Type B pancreatic cell (in vitro differentiated cells): ENCODE results near the gene PSME4. TPM values are rescaled to one million over a fixed set of nuclear protein-coding genes. Genes with fewer than 3 reads are reported as not detected.

Experiments used
- DNase-seq: peaks from one replicate; pipeline ENCODE4 v3.0.0; 2021; ENCODE audit warnings: mixed read lengths; ENCODE audit not compliant: unreplicated experiment; ENCODE audit errors: extremely low spot score
- H3K27ac Mint-ChIP-seq: 2 replicates; pipeline ENCODE4 v1.8.0; 2021; ENCODE audit warnings: mild to moderate bottlenecking, mixed read lengths
- H3K27me3 Mint-ChIP-seq: 2 replicates; pipeline ENCODE4 v1.8.0; 2021; ENCODE audit warnings: mixed read lengths
- H3K36me3 Mint-ChIP-seq: 2 replicates; pipeline ENCODE4 v1.8.0; 2021; ENCODE audit warnings: mixed read lengths
- H3K4me1 Mint-ChIP-seq: one replicate; pipeline ENCODE4 v1.8.0; 2021; ENCODE audit warnings: mixed read lengths; ENCODE audit not compliant: unreplicated experiment
- H3K4me3 Mint-ChIP-seq: 2 replicates; pipeline ENCODE4 v1.8.0; 2021; ENCODE audit warnings: mild to moderate bottlenecking, mixed read lengths
- H3K9me3 Mint-ChIP-seq: 2 replicates; pipeline ENCODE4 v1.8.0; 2021; ENCODE audit warnings: mixed read lengths
- CTCF ChIP-seq: fragments of 200-600 bp; sonication (generic); conservative IDR thresholded peaks from 2 replicates; pipeline ENCODE4 v1.5.0; 2021; ENCODE audit warnings: antibody characterized with exemption, mild to moderate bottlenecking
- total RNA-seq: library from RNA; stranded (reverse); gene quantifications from 2 replicates; pipeline ENCODE4 v1.2.1, GENCODE V29; 2021; ENCODE audit warnings: low replicate concordance

PSME4 gene
- total RNA-seq, 1 donor from 2014 or later, result 65.6 TPM

- Mint-ChIP-seq H3K4me1 (no peaks in the 10 kb centered on the region), H3K36me3 (peaks cover 39% of the 10 kb centered on the region), H3K27ac (no peak overlapping the region)
Observed at GRCh38 chr2:53901192-53901591, 69.6 kb downstream of the PSME4 start.

GRCh38 chr2:53896864-53897263, 73.9 kb downstream of the PSME4 start:
- H3K36me3 Mint-ChIP-seq, result peaks cover 49% of the 10 kb centered on the region
- no peak for DNase-seq

More at GRCh38 chr2:53901192-53901591, 69.6 kb downstream of the PSME4 start:
- no peak for DNase-seq
- no peak overlapping the region for H3K4me3 Mint-ChIP-seq
- H3K27me3 Mint-ChIP-seq, result no peaks in the 10 kb centered on the region
- TF ChIP-seq CTCF, result no peak
- H3K9me3 Mint-ChIP-seq, result no peaks in the 10 kb centered on the region

GRCh38 chr2:53886406-53887280, 84.2 kb downstream of the PSME4 start:
- no peak for DNase-seq
- Mint-ChIP-seq H3K4me1 (no peaks in the 10 kb centered on the region), H3K4me3 (no peak overlapping the region), H3K27me3 (no peaks in the 10 kb centered on the region), H3K27ac (no peak overlapping the region), H3K36me3 (peaks cover 52% of the 10 kb centered on the region), H3K9me3 (no peaks in the 10 kb centered on the region)
- TF ChIP-seq CTCF, result no peak

More at GRCh38 chr2:53896864-53897263, 73.9 kb downstream of the PSME4 start:
- Mint-ChIP-seq H3K27ac (peak overlapping the region; percentile 16), H3K4me3 (no peak overlapping the region), H3K27me3 (no peaks in the 10 kb centered on the region), H3K4me1 (no peaks in the 10 kb centered on the region), H3K9me3 (no peaks in the 10 kb centered on the region)
- no peak for TF ChIP-seq CTCF

GRCh38 chr2:53884883-53885282, 85.9 kb downstream of the PSME4 start:
- H3K4me1 Mint-ChIP-seq, result no peaks in the 10 kb centered on the region
- TF ChIP-seq CTCF, result no peak
- no peak overlapping the region for H3K4me3 Mint-ChIP-seq
- peaks cover 56% of the 10 kb centered on the region for H3K36me3 Mint-ChIP-seq
- H3K27ac Mint-ChIP-seq, result no peak overlapping the region
- DNase-seq, result no peak
- no peaks in the 10 kb centered on the region for H3K9me3 Mint-ChIP-seq
- no peaks in the 10 kb centered on the region for H3K27me3 Mint-ChIP-seq

- Mint-ChIP-seq H3K4me1 (no peaks in the 10 kb centered on the region), H3K27ac (no peak overlapping the region), H3K27me3 (no peaks in the 10 kb centered on the region), H3K4me3 (no peak overlapping the region), H3K36me3 (peaks cover 55% of the 10 kb centered on the region), H3K9me3 (no peaks in the 10 kb centered on the region)
- TF ChIP-seq CTCF, result no peak
- DNase-seq, result no peak
Observed at GRCh38 chr2:53881986-53882385, 88.8 kb downstream of the PSME4 start.
